Glutamatergic neuron (in vitro differentiated cells): ENCODE measurements around the gene MYL10. TPM values are rescaled to one million over a fixed set of nuclear protein-coding genes. Genes with fewer than 3 reads are reported as not detected.

Experiments
- DNase-seq: peaks from one replicate; pipeline ENCODE4 v3.0.0; 2022
- H3K27ac Mint-ChIP-seq: one replicate; pipeline ENCODE4 v1.8.0; 2020; ENCODE audit warnings: mild to moderate bottlenecking, mixed read lengths, inconsistent platforms; ENCODE audit not compliant: unreplicated experiment
- H3K27me3 Mint-ChIP-seq: one replicate; pipeline ENCODE4 v1.8.0; 2020; ENCODE audit warnings: mild to moderate bottlenecking, moderate library complexity, mixed read lengths, inconsistent platforms; ENCODE audit not compliant: unreplicated experiment
- H3K36me3 Mint-ChIP-seq: one replicate; pipeline ENCODE4 v1.8.0; 2020; ENCODE audit warnings: mild to moderate bottlenecking, mixed read lengths, inconsistent platforms; ENCODE audit not compliant: unreplicated experiment
- H3K4me1 Mint-ChIP-seq: one replicate; pipeline ENCODE4 v1.8.0; 2020; ENCODE audit warnings: mild to moderate bottlenecking, low read depth, mixed read lengths, inconsistent platforms; ENCODE audit not compliant: unreplicated experiment
- H3K4me3 Mint-ChIP-seq: one replicate; pipeline ENCODE4 v1.8.0; 2020; ENCODE audit warnings: mild to moderate bottlenecking, mixed read lengths, inconsistent platforms; ENCODE audit not compliant: unreplicated experiment
- H3K9me3 Mint-ChIP-seq: one replicate; pipeline ENCODE4 v1.8.0; 2020; ENCODE audit warnings: mild to moderate bottlenecking, moderate library complexity, mixed read lengths, inconsistent platforms; ENCODE audit not compliant: unreplicated experiment
- CTCF ChIP-seq: fragments of 200-600 bp; sonication (generic); IDR thresholded peaks from one replicate; pipeline ENCODE4 v1.5.0; 2021; ENCODE audit not compliant: partially characterized antibody, unreplicated experiment
- total RNA-seq: library from RNA; stranded (reverse); fragmentation: NEBNext Ultra II Directional; extraction: Animal tissue kit (Norgen Biotek cat#: 25700); gene quantifications from one replicate; pipeline ENCODE4 v1.2.1, GENCODE V29; 2021; ENCODE audit not compliant: unreplicated experiment

Gene MYL10
- total RNA-seq, 1 donor from 2014 or later, result not detected

GRCh38 chr7:101634196-101634717 is 5.2 kb upstream of the MYL10 start:
- TF ChIP-seq CTCF, result no peak
- Mint-ChIP-seq H3K27me3 (no peaks in the 10 kb centered on the region), H3K27ac (no peak overlapping the region), H3K4me3 (no peak overlapping the region), H3K36me3 (no peaks in the 10 kb centered on the region), H3K4me1 (peaks cover 3% of the 10 kb centered on the region), H3K9me3 (peaks cover 5% of the 10 kb centered on the region)
- no peak for DNase-seq

- TF ChIP-seq CTCF, result no peak
- Mint-ChIP-seq H3K4me1 (peaks cover 7% of the 10 kb centered on the region), H3K4me3 (no peak overlapping the region), H3K27me3 (peaks cover 4% of the 10 kb centered on the region), H3K9me3 (peaks cover 7% of the 10 kb centered on the region), H3K36me3 (no peaks in the 10 kb centered on the region), H3K27ac (no peak overlapping the region)
- DNase-seq, result no peak
These were observed 4.4 kb upstream of the MYL10 start for GRCh38 chr7:101633511-101633910.

- no peak for TF ChIP-seq CTCF
- Mint-ChIP-seq H3K4me3 (no peak overlapping the region), H3K27me3 (peaks cover 8% of the 10 kb centered on the region), H3K36me3 (no peaks in the 10 kb centered on the region), H3K4me1 (peaks cover 8% of the 10 kb centered on the region), H3K27ac (no peak overlapping the region), H3K9me3 (peaks cover 13% of the 10 kb centered on the region)
- no peak for DNase-seq
These were observed 3.5 kb upstream of the MYL10 start for GRCh38 chr7:101632641-101633040.

- TF ChIP-seq CTCF, result no peak
- Mint-ChIP-seq H3K27ac (no peak overlapping the region), H3K27me3 (peaks cover 8% of the 10 kb centered on the region), H3K36me3 (no peaks in the 10 kb centered on the region), H3K4me1 (peaks cover 8% of the 10 kb centered on the region), H3K4me3 (no peak overlapping the region), H3K9me3 (peaks cover 15% of the 10 kb centered on the region)
- DNase-seq, result no peak
These were observed 2.2 kb upstream of the MYL10 start for GRCh38 chr7:101631224-101631714.

GRCh38 chr7:101630591-101630990 is 1.5 kb upstream of the MYL10 start:
- Mint-ChIP-seq H3K27ac (no peak overlapping the region), H3K9me3 (peaks cover 15% of the 10 kb centered on the region), H3K4me3 (no peak overlapping the region), H3K4me1 (peaks cover 15% of the 10 kb centered on the region), H3K36me3 (no peaks in the 10 kb centered on the region), H3K27me3 (peaks cover 11% of the 10 kb centered on the region)
- no peak for TF ChIP-seq CTCF
- no peak for DNase-seq
